NCI-H2171 treated with DMSO at 0.1 percent for 48 hours (cell line): ENCODE data around the gene OR1G1.
"Not testable (repeated sequence)": the region's sequence is repeated elsewhere in the genome, so short reads cannot be mapped to it uniquely, and the experiment has no call there.

ENCODE experiments used
- DNase-seq: peaks from one replicate; lab custom pipeline; 2025; lab: John Stamatoyannopoulos, UW

The OR1G1 gene

GRCh38 chr17:3127451-3127850, at the start of gene OR1G1:
TSS of gene OR1G1 (minus strand) at chr17:3127551. CDS start at chr17:3127551, 0 bp downstream.
- DNase-seq = no peak

DNA sequence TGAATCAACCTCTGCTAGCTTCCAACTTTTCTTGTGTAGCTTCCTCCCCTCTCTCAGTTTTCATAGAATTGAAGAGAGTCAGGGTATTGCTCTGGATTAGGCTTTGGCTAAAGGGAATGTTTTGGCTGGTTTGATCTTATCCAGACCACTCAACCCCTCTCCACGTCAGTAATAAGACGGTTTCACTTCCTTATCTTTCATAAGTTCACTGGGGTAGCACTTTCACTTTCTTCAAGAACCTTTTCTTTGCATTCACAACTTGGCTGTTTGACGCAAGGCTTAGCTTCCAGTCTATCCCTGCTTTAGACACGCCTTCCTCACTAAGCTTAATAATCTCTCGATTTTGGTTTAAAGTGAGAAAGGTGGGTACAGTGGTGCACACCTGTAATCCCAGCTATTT, 40.2 kb upstream of the OR1G1 start:
- no peak for DNase-seq

- no peak for DNase-seq
These were observed 29.9 kb upstream of the OR1G1 start for GRCh38 chr17:3157218-3157617.

GRCh38 chr17:3137494-3137893, 10.1 kb upstream of the OR1G1 start:
- DNase-seq = not testable (repeated sequence)

- no peak for DNase-seq
These were observed 23.0 kb downstream of the OR1G1 start, which contains the start of gene OR1D2 for GRCh38 chr17:3104322-3104721. TSS of gene OR1D2 (minus strand) at chr17:3104422. CDS start at chr17:3092996, 11,426 bp downstream.
